ENCODE results near the gene PPP3CA. TPM values are rescaled to one million over a fixed set of nuclear protein-coding genes. Genes with fewer than 3 reads are reported as not detected.

The PPP3CA gene
- total and polyA plus RNA-seq, 4 experiments from 2014 or later: 5.0 to 41.8 (median 22.9) TPM

- DNase-seq: no peak
- H3K4me1 ChIP-seq (ENCODE audit: insufficient read depth, low read length): peaks cover 50% of the 10 kb centered on the region
- intact Hi-C loops (cut with micrococcal nuclease): loop anchor here (5.0 to 10.0 kb wide), 3 partner anchors 125 to 305 kb away; no protein-coding TSS in a partner anchor
- CTCF ChIA-PET (ENCODE audit: partially characterized antibody): no interaction called here
- Mint-ChIP-seq H3K36me3 (peaks cover 6 to 21% of the 10 kb centered on the region in 2 donors), H3K4me3 (peak overlapping the region in 1 of 8 donors; percentile 11), H3K4me1 (peaks cover 35 to 68% (median 50%) of the 10 kb centered on the region in 4 donors), H3K9me3 (no peaks in the 10 kb centered on the region), H3K27ac (peak overlapping the region in 6 of 7 donors; percentile 18 to 88 (median 64)), H3K27me3 (no peaks in the 10 kb centered on the region)
- no peak overlapping the region for H3K4me3 ChIP-seq (ENCODE audit: low read length in 2 of 2)
- H3K27me3 ChIP-seq (ENCODE audit: insufficient read depth, low read length): no peaks in the 10 kb centered on the region
- H3K9me3 ChIP-seq (ENCODE audit: control insufficient read depth in 1 of 2, low read length in 2 of 2): no peaks in the 10 kb centered on the region
- POLR2A ChIA-PET (ENCODE audit: partially characterized antibody): interaction anchor here (2.3 to 3.9 kb wide), 3 partner anchors 14 to 325 kb away, joined by 10 to 53 read pairs (median 51); partner anchors contain the start of gene PPP3CA
- H3K36me3 ChIP-seq (ENCODE audit: insufficient read depth, low read length): no peaks in the 10 kb centered on the region
- no peak overlapping the region for H3K27ac ChIP-seq (ENCODE audit: low read depth, low read length)
These were observed 324.9 kb downstream of the PPP3CA start for GRCh38 chr4:101022151-101023024.

GRCh38 chr4:101020956-101021355 is 326.4 kb downstream of the PPP3CA start:
- ChIA-PET CTCF (ENCODE audit: partially characterized antibody) (interaction anchor here (0.8 to 2.2 kb wide), 7 partner anchors 10 to 928 kb away, joined by 3 to 12 read pairs (median 3); partner anchors contain the start of gene PPP3CA), POLR2A (ENCODE audit: partially characterized antibody) (interaction anchor here (1.3 to 3.9 kb wide), 17 partner anchors 8 to 1592 kb away, joined by 3 to 53 read pairs (median 6); partner anchors contain the start of gene PPP3CA)
- Mint-ChIP-seq H3K4me1 (peaks cover 39 to 71% (median 53%) of the 10 kb centered on the region in 4 donors), H3K36me3 (peaks cover 2 to 12% of the 10 kb centered on the region in 2 donors), H3K4me3 (peak overlapping the region; percentile 46 to 80 (median 72)), H3K27me3 (no peaks in the 10 kb centered on the region), H3K27ac (peak overlapping the region; percentile 48 to 97 (median 89)), H3K9me3 (no peaks in the 10 kb centered on the region)
- intact Hi-C loops (cut with micrococcal nuclease): loop anchor here (1.0 to 10.0 kb wide), 6 partner anchors 8 to 326 kb away; partner anchors contain the start of gene PPP3CA
- Histone ChIP-seq H3K36me3 (ENCODE audit: insufficient read depth, low read length) (no peaks in the 10 kb centered on the region), H3K4me3 (ENCODE audit: low read length in 2 of 2) (peak overlapping the region in 1 of 2 donors; percentile 37), H3K27ac (ENCODE audit: low read depth, low read length) (peak overlapping the region; percentile 51), H3K27me3 (ENCODE audit: insufficient read depth, low read length) (no peaks in the 10 kb centered on the region), H3K4me1 (ENCODE audit: insufficient read depth, low read length) (peaks cover 64% of the 10 kb centered on the region), H3K9me3 (ENCODE audit: control insufficient read depth in 1 of 2, low read length in 2 of 2) (no peaks in the 10 kb centered on the region)
- DNase-seq: peak; percentile 40 to 58 (median 47)

- peak overlapping the region; percentile 48 to 97 (median 83) for H3K27ac Mint-ChIP-seq
- H3K4me1 Mint-ChIP-seq: peaks cover 38 to 68% (median 51%) of the 10 kb centered on the region in 4 donors
- Histone ChIP-seq H3K9me3 (ENCODE audit: control insufficient read depth in 1 of 2, low read length in 2 of 2) (no peaks in the 10 kb centered on the region), H3K4me3 (ENCODE audit: low read length in 2 of 2) (no peak overlapping the region), H3K36me3 (ENCODE audit: insufficient read depth, low read length) (no peaks in the 10 kb centered on the region), H3K27me3 (ENCODE audit: insufficient read depth, low read length) (no peaks in the 10 kb centered on the region), H3K27ac (ENCODE audit: low read depth, low read length) (peak overlapping the region; percentile 51), H3K4me1 (ENCODE audit: insufficient read depth, low read length) (peaks cover 66% of the 10 kb centered on the region)
- H3K27me3 Mint-ChIP-seq: no peaks in the 10 kb centered on the region
- H3K9me3 Mint-ChIP-seq: no peaks in the 10 kb centered on the region
- peak overlapping the region; percentile 40 to 79 (median 69) for H3K4me3 Mint-ChIP-seq
- intact Hi-C loops (cut with micrococcal nuclease): loop anchor here (1.0 to 10.0 kb wide), 6 partner anchors 18 to 327 kb away; partner anchors contain the start of gene PPP3CA
- peaks cover 0 to 4% of the 10 kb centered on the region in 2 donors for H3K36me3 Mint-ChIP-seq
- CTCF ChIA-PET (ENCODE audit: partially characterized antibody): interaction anchor here (0.9 to 2.2 kb wide), 13 partner anchors 9 to 926 kb away, joined by 3 to 12 read pairs (median 4); partner anchors contain the start of gene PPP3CA
- POLR2A ChIA-PET (ENCODE audit: partially characterized antibody): interaction anchor here (0.6 to 3.9 kb wide), 38 partner anchors 9 to 1593 kb away, joined by 3 to 53 read pairs (median 4); partner anchors contain the start of gene PPP3CA
- DNase-seq: peak; percentile 70 to 84 (median 76)
These were observed 327.4 kb downstream of the PPP3CA start for GRCh38 chr4:101019941-101020401.

- Mint-ChIP-seq H3K4me3 (peak overlapping the region in 7 of 8 donors; percentile 13 to 79 (median 70)), H3K4me1 (peaks cover 38 to 68% (median 53%) of the 10 kb centered on the region in 4 donors), H3K27me3 (no peaks in the 10 kb centered on the region), H3K36me3 (peaks cover 0 to 4% of the 10 kb centered on the region in 2 donors), H3K9me3 (no peaks in the 10 kb centered on the region), H3K27ac (peak overlapping the region; percentile 48 to 97 (median 82))
- peak overlapping the region; percentile 51 for H3K27ac ChIP-seq (ENCODE audit: low read depth, low read length)
- POLR2A ChIA-PET (ENCODE audit: partially characterized antibody): interaction anchor here (0.6 to 3.9 kb wide), 25 partner anchors 9 to 1593 kb away, joined by 3 to 53 read pairs (median 4); partner anchors contain the start of gene PPP3CA
- H3K36me3 ChIP-seq (ENCODE audit: insufficient read depth, low read length): no peaks in the 10 kb centered on the region
- no peak overlapping the region for H3K4me3 ChIP-seq (ENCODE audit: low read length in 2 of 2)
- CTCF ChIA-PET (ENCODE audit: partially characterized antibody): interaction anchor here (0.9 to 2.2 kb wide), 13 partner anchors 8 to 926 kb away, joined by 3 to 12 read pairs (median 4); partner anchors contain the start of gene PPP3CA
- H3K4me1 ChIP-seq (ENCODE audit: insufficient read depth, low read length): peaks cover 68% of the 10 kb centered on the region
- no peaks in the 10 kb centered on the region for H3K9me3 ChIP-seq (ENCODE audit: control insufficient read depth in 1 of 2, low read length in 2 of 2)
- peak in 2 of 5 donors; percentile 6 to 46 for DNase-seq
- intact Hi-C loops (cut with micrococcal nuclease): loop anchor here (5.0 kb wide), 1 partner anchor 42 kb away; no protein-coding TSS in a partner anchor
- H3K27me3 ChIP-seq (ENCODE audit: insufficient read depth, low read length): no peaks in the 10 kb centered on the region
These were observed 328.0 kb downstream of the PPP3CA start for GRCh38 chr4:101019313-101019712.

- Histone ChIP-seq H3K4me3 (ENCODE audit: low read length in 2 of 2) (no peak overlapping the region), H3K36me3 (ENCODE audit: insufficient read depth, low read length) (no peaks in the 10 kb centered on the region), H3K4me1 (ENCODE audit: insufficient read depth, low read length) (peaks cover 72% of the 10 kb centered on the region), H3K9me3 (ENCODE audit: control insufficient read depth in 1 of 2, low read length in 2 of 2) (no peaks in the 10 kb centered on the region), H3K27ac (ENCODE audit: low read depth, low read length) (peak overlapping the region; percentile 51), H3K27me3 (ENCODE audit: insufficient read depth, low read length) (no peaks in the 10 kb centered on the region)
- peaks cover 0 to 4% of the 10 kb centered on the region in 2 donors for H3K36me3 Mint-ChIP-seq
- DNase-seq: peak in 4 of 5 donors; percentile 9 to 28 (median 20)
- peaks cover 38 to 68% (median 56%) of the 10 kb centered on the region in 4 donors for H3K4me1 Mint-ChIP-seq
- peak overlapping the region in 7 of 8 donors; percentile 13 to 79 (median 61) for H3K4me3 Mint-ChIP-seq
- no peaks in the 10 kb centered on the region for H3K27me3 Mint-ChIP-seq
- intact Hi-C loops (cut with micrococcal nuclease): loop anchor here (5.0 kb wide), 1 partner anchor 42 kb away; no protein-coding TSS in a partner anchor
- no peaks in the 10 kb centered on the region for H3K9me3 Mint-ChIP-seq
- H3K27ac Mint-ChIP-seq: peak overlapping the region; percentile 48 to 97 (median 82)
- ChIA-PET CTCF (ENCODE audit: partially characterized antibody) (interaction anchor here (1.1 to 2.2 kb wide), 6 partner anchors 10 to 925 kb away, joined by 3 to 12 read pairs (median 6); partner anchors contain the start of gene PPP3CA), POLR2A (ENCODE audit: partially characterized antibody) (interaction anchor here (0.9 to 3.9 kb wide), 10 partner anchors 8 to 399 kb away, joined by 3 to 53 read pairs (median 5); partner anchors contain the start of gene PPP3CA)
These were observed 328.5 kb downstream of the PPP3CA start for GRCh38 chr4:101018836-101019235.

GRCh38 chr4:101014417-101014816 is 332.9 kb downstream of the PPP3CA start:
- Histone ChIP-seq H3K4me3 (ENCODE audit: low read length in 2 of 2) (no peak overlapping the region), H3K27me3 (ENCODE audit: insufficient read depth, low read length) (no peaks in the 10 kb centered on the region), H3K36me3 (ENCODE audit: insufficient read depth, low read length) (no peaks in the 10 kb centered on the region), H3K4me1 (ENCODE audit: insufficient read depth, low read length) (peaks cover 62% of the 10 kb centered on the region), H3K9me3 (ENCODE audit: control insufficient read depth in 1 of 2, low read length in 2 of 2) (no peaks in the 10 kb centered on the region), H3K27ac (ENCODE audit: low read depth, low read length) (no peak overlapping the region)
- intact Hi-C loops (cut with micrococcal nuclease): no loop called here
- no peaks in the 10 kb centered on the region for H3K9me3 Mint-ChIP-seq
- ChIA-PET POLR2A (ENCODE audit: partially characterized antibody) (no interaction called here), CTCF (ENCODE audit: partially characterized antibody) (interaction anchor here (0.8 kb wide), 1 partner anchor 154 kb away, joined by 3 read pairs; no protein-coding TSS in a partner anchor)
- H3K4me3 Mint-ChIP-seq: no peak overlapping the region
- H3K36me3 Mint-ChIP-seq: no peaks in the 10 kb centered on the region
- DNase-seq: no peak
- no peak overlapping the region for H3K27ac Mint-ChIP-seq
- peaks cover 30 to 67% (median 46%) of the 10 kb centered on the region in 4 donors for H3K4me1 Mint-ChIP-seq
- no peaks in the 10 kb centered on the region for H3K27me3 Mint-ChIP-seq

Data from CD4-positive, alpha-beta memory T cell (primary cell).